NCI-H510A (cell line): ENCODE results near the gene RABGEF1.
"Not testable (repeated sequence)": the region's sequence is repeated elsewhere in the genome, so short reads cannot be mapped to it uniquely, and the experiment has no call there.

Experiments
- DNase-seq: peaks from one replicate; lab custom pipeline; 2025; lab: John Stamatoyannopoulos, UW

The RABGEF1 gene

GRCh38 chr7:66740302-66740979, at the start of gene RABGEF1:
RABGEF1 (plus strand) TSS chr7:66740733; CDS start chr7:66771900, 31,167 bp downstream.
- DNase-seq: peak; percentile 94

- DNase-seq: no peak
Observed at GRCh38 chr7:66693331-66693730, 47.2 kb upstream of the RABGEF1 start.

- no peak for DNase-seq
Observed at GRCh38 chr7:66694286-66694685, 46.2 kb upstream of the RABGEF1 start.

- not testable (repeated sequence) for DNase-seq
Observed at GRCh38 chr7:66695417-66695816, 45.1 kb upstream of the RABGEF1 start.

- DNase-seq: not testable (repeated sequence)
Observed at GRCh38 chr7:66696134-66696533, 44.4 kb upstream of the RABGEF1 start.

GRCh38 chr7:66696774-66697191, 43.8 kb upstream of the RABGEF1 start:
- DNase-seq: no peak

- no peak for DNase-seq
Observed at GRCh38 chr7:66697449-66698438, 42.8 kb upstream of the RABGEF1 start.

GRCh38 chr7:66698652-66699205, 41.8 kb upstream of the RABGEF1 start:
- DNase-seq: no peak

- DNase-seq: no peak
Observed at GRCh38 chr7:66699998-66700397, 40.5 kb upstream of the RABGEF1 start.

GRCh38 chr7:66700633-66701131, 39.9 kb upstream of the RABGEF1 start:
- DNase-seq: no peak

GRCh38 chr7:66707825-66708224, 32.7 kb upstream of the RABGEF1 start:
- no peak for DNase-seq

- not testable (repeated sequence) for DNase-seq
Observed at GRCh38 chr7:66710752-66711151, 29.8 kb upstream of the RABGEF1 start.

GRCh38 chr7:66713687-66714086, 26.8 kb upstream of the RABGEF1 start:
- DNase-seq: no peak

GRCh38 chr7:66716634-66717033, 23.9 kb upstream of the RABGEF1 start:
- DNase-seq: not testable (repeated sequence)

- DNase-seq: no peak
Observed at GRCh38 chr7:66720561-66720960, 20.0 kb upstream of the RABGEF1 start.

GRCh38 chr7:66725843-66726242, 14.7 kb upstream of the RABGEF1 start:
- DNase-seq: no peak

GRCh38 chr7:66727058-66727457, 13.5 kb upstream of the RABGEF1 start:
- DNase-seq: no peak

- no peak for DNase-seq
Observed at GRCh38 chr7:66728571-66728970, 12.0 kb upstream of the RABGEF1 start.

- DNase-seq: no peak
Observed at GRCh38 chr7:66729274-66729673, 11.3 kb upstream of the RABGEF1 start.

GRCh38 chr7:66731986-66732385, 8.5 kb upstream of the RABGEF1 start:
- DNase-seq: no peak

- DNase-seq: no peak
Observed at GRCh38 chr7:66732439-66732838, 8.1 kb upstream of the RABGEF1 start.

GRCh38 chr7:66734006-66734405, 6.5 kb upstream of the RABGEF1 start:
- DNase-seq: no peak
